Small intestine (tissue), 7 donors: ENCODE results near the gene MTCL1. TPM values are rescaled to one million over a fixed set of nuclear protein-coding genes. Genes with fewer than 3 reads are reported as not detected.

Experiments used
- DNase-seq, 2 donors: peaks; one replicate each; pipeline versions ENCODE4 v3.0.0 to v3.0.0-alpha.2; 2013
- FAIRE-seq: peaks from 2 replicates; lab custom pipeline; 2012; peaks lifted over from hg19 to GRCh38; lab: Jason Lieb, UNC
- H3K27ac ChIP-seq, 3 donors: one replicate each; pipeline ENCODE4 v1.5.1; 2013; ENCODE audit warnings: low read length in 2 of 3, mild to moderate bottlenecking in 2 of 3, control low read depth in 1 of 3, inconsistent platforms in 1 of 3, low read depth in 1 of 3, moderate library complexity in 1 of 3
- H3K27me3 ChIP-seq, 3 donors: one replicate each; pipeline ENCODE4 v1.6.1; 2013; ENCODE audit warnings: low read length in 3 of 3, inconsistent platforms in 1 of 3; ENCODE audit not compliant: control insufficient read depth in 3 of 3, insufficient read depth in 3 of 3
- H3K36me3 ChIP-seq, 3 donors: one replicate each; pipeline ENCODE4 v1.6.1; 2013; ENCODE audit warnings: low read length in 3 of 3, inconsistent platforms in 1 of 3, low read depth in 1 of 3, mild to moderate bottlenecking in 1 of 3, moderate library complexity in 1 of 3; ENCODE audit not compliant: control insufficient read depth in 3 of 3, insufficient read depth in 2 of 3
- H3K4me1 ChIP-seq, 3 donors: one replicate each; pipeline ENCODE4 v1.6.1; 2013; ENCODE audit warnings: low read length in 2 of 3, inconsistent platforms in 1 of 3, low read depth in 1 of 3, mild to moderate bottlenecking in 1 of 3, moderate library complexity in 1 of 3; ENCODE audit not compliant: control insufficient read depth in 3 of 3, insufficient read depth in 2 of 3
- H3K4me3 ChIP-seq, 3 donors: one replicate each; pipeline ENCODE4 v1.5.1; 2013; ENCODE audit warnings: low read length in 3 of 3, control low read depth in 1 of 3, inconsistent platforms in 1 of 3, low read depth in 1 of 3, mild to moderate bottlenecking in 1 of 3, moderate library complexity in 1 of 3
- H3K9me3 ChIP-seq, 2 donors: one replicate each; pipeline ENCODE4 v1.6.1; 2013; ENCODE audit warnings: low read depth in 1 of 2, low read length in 1 of 2; ENCODE audit not compliant: control insufficient read depth in 2 of 2, insufficient read depth in 1 of 2
- WGBS, 3 donors: extraction: QIAGEN DNeasy Blood & Tissue Kit; methylation state at CpG; one replicate each; pipeline ENCODE4 v1.1.7; 2013; 5-methylcytosine and 5-hydroxymethylcytosine counted together
- polyA plus RNA-seq, 4 donors: library from polyadenylated mRNA; stranded (reverse) in 3 of 4; unstranded in 1 of 4; fragments of 200-250 nt in 3 of 4; fragments of 120-200 nt in 1 of 4; gene quantifications; one replicate each; pipeline versions ENCODE4 v1.2.1 to v1.2.3, GENCODE V29; 2013
- donor health status: healthy with polysubstance abuse.
- donor health status: control.
- donor health status: control.
- donor health status: Bipolar disorder and iron deficiency.
- donor health status: healthy.

MTCL1 gene
- polyA plus RNA-seq, 4 donors, result 2.5 to 12.4 (median 6.0) TPM

- no peak overlapping the region for H3K27ac ChIP-seq
These were observed 151.5 kb downstream of the MTCL1 start for GRCh38 chr18:8856769-8857393.

GRCh38 chr18:8857806-8858205 is 152.4 kb downstream of the MTCL1 start:
- no peak for FAIRE-seq
- Histone ChIP-seq H3K27me3 (no peaks in the 10 kb centered on the region), H3K36me3 (no peaks in the 10 kb centered on the region), H3K9me3 (no peaks in the 10 kb centered on the region), H3K4me1 (no peaks in the 10 kb centered on the region), H3K4me3 (no peak overlapping the region), H3K27ac (no peak overlapping the region)
- DNase-seq, result no peak
- WGBS, 3 donors, result 63 to 89% (median 78%) methylated on average over 4 of the region's 4 CpGs

More at GRCh38 chr18:8856769-8857393, 151.5 kb downstream of the MTCL1 start:
- FAIRE-seq, result no peak
- Histone ChIP-seq H3K9me3 (no peaks in the 10 kb centered on the region), H3K4me1 (no peaks in the 10 kb centered on the region), H3K27me3 (no peaks in the 10 kb centered on the region), H3K4me3 (no peak overlapping the region), H3K36me3 (no peaks in the 10 kb centered on the region)
- DNase-seq, result no peak
- 92 to 94% (median 93%) methylated on average over 31 to 34 of the region's 34 CpGs for WGBS, 3 donors

- H3K9me3 ChIP-seq, result no peaks in the 10 kb centered on the region
- no peaks in the 10 kb centered on the region for H3K36me3 ChIP-seq
- no peak overlapping the region for H3K27ac ChIP-seq
- no peak overlapping the region for H3K4me3 ChIP-seq
- H3K4me1 ChIP-seq, result no peaks in the 10 kb centered on the region
- H3K27me3 ChIP-seq, result no peaks in the 10 kb centered on the region
- 24 to 36% (median 35%) methylated on average over 1 of the region's 1 CpG for WGBS, 3 donors
- FAIRE-seq (no peak), DNase-seq (peak; percentile 43 to 56)
These were observed 153.6 kb downstream of the MTCL1 start for GRCh38 chr18:8858888-8859511.

GRCh38 chr18:8860845-8861642 is 155.7 kb downstream of the MTCL1 start:
- Histone ChIP-seq H3K27me3 (no peaks in the 10 kb centered on the region), H3K4me3 (no peak overlapping the region), H3K36me3 (no peaks in the 10 kb centered on the region), H3K27ac (no peak overlapping the region), H3K9me3 (no peaks in the 10 kb centered on the region), H3K4me1 (no peaks in the 10 kb centered on the region)
- no peak for DNase-seq
- no peak for FAIRE-seq
- 81 to 91% (median 88%) methylated on average over 6 of the region's 6 CpGs for WGBS, 3 donors

GRCh38 chr18:8863427-8863826 is 158.1 kb downstream of the MTCL1 start:
- no peaks in the 10 kb centered on the region for H3K9me3 ChIP-seq
- no peaks in the 10 kb centered on the region for H3K36me3 ChIP-seq
- H3K4me1 ChIP-seq, result no peaks in the 10 kb centered on the region
- no peak for DNase-seq
- WGBS, 3 donors, result 91 to 92% (median 91%) methylated on average over 3 of the region's 3 CpGs
- no peak overlapping the region for H3K27ac ChIP-seq
- FAIRE-seq, result no peak
- no peaks in the 10 kb centered on the region for H3K27me3 ChIP-seq
- no peak overlapping the region for H3K4me3 ChIP-seq

GRCh38 chr18:8865934-8866333 is 160.6 kb downstream of the MTCL1 start:
- no peak for DNase-seq
- peaks cover 0 to 3% (median 0%) of the 10 kb centered on the region in 3 donors for H3K27me3 ChIP-seq
- no peak overlapping the region for H3K27ac ChIP-seq
- no peaks in the 10 kb centered on the region for H3K36me3 ChIP-seq
- H3K4me3 ChIP-seq, result no peak overlapping the region
- WGBS, 3 donors, result 85 to 94% (median 88%) methylated on average over 4 of the region's 4 CpGs
- no peak for FAIRE-seq
- no peaks in the 10 kb centered on the region for H3K9me3 ChIP-seq
- H3K4me1 ChIP-seq, result no peaks in the 10 kb centered on the region

GRCh38 chr18:8866679-8867078 is 161.3 kb downstream of the MTCL1 start:
- Histone ChIP-seq H3K36me3 (no peaks in the 10 kb centered on the region), H3K9me3 (no peaks in the 10 kb centered on the region), H3K27me3 (peaks cover 0 to 3% (median 0%) of the 10 kb centered on the region in 3 donors), H3K27ac (no peak overlapping the region), H3K4me3 (no peak overlapping the region), H3K4me1 (no peaks in the 10 kb centered on the region)
- no peak for DNase-seq
- 74 to 90% (median 88%) methylated on average over 1 of the region's 1 CpG for WGBS, 3 donors
- no peak for FAIRE-seq

- Histone ChIP-seq H3K4me3 (no peak overlapping the region), H3K27me3 (peaks cover 0 to 3% (median 0%) of the 10 kb centered on the region in 3 donors), H3K9me3 (no peaks in the 10 kb centered on the region), H3K4me1 (no peaks in the 10 kb centered on the region), H3K27ac (no peak overlapping the region), H3K36me3 (no peaks in the 10 kb centered on the region)
- no peak for FAIRE-seq
- 82 to 86% (median 83%) methylated on average over 4 of the region's 4 CpGs for WGBS, 3 donors
- no peak for DNase-seq
These were observed 162.9 kb downstream of the MTCL1 start for GRCh38 chr18:8868276-8868675.
